ENCODE results near the gene SUCNR1.
"Not testable (repeated sequence)": the region's sequence is repeated elsewhere in the genome, so short reads cannot be mapped to it uniquely, and the experiment has no call there.

SUCNR1 gene

GRCh38 chr3:151841801-151842200 lies 31.6 kb upstream of the SUCNR1 start:
- no peak overlapping the region for H3K4me3 ChIP-seq (ENCODE audit: low read depth, low read length)
- no peak for DNase-seq (ENCODE audit: low read depth)
- TF ChIP-seq CTCF (IDR thresholded peaks at IDR 0.05; ENCODE audit: control insufficient read depth, extremely low read depth, insufficient read depth): no peak

GRCh38 chr3:151843275-151843674 lies 30.2 kb upstream of the SUCNR1 start:
- TF ChIP-seq CTCF (IDR thresholded peaks at IDR 0.05; ENCODE audit: control insufficient read depth, extremely low read depth, insufficient read depth): no peak
- no peak for DNase-seq (ENCODE audit: low read depth)

GRCh38 chr3:151845306-151845905 lies 28.0 kb upstream of the SUCNR1 start:
- no peak for DNase-seq (ENCODE audit: low read depth)
- no peak overlapping the region for H3K4me3 ChIP-seq (ENCODE audit: low read depth, low read length)
- TF ChIP-seq CTCF (IDR thresholded peaks at IDR 0.05; ENCODE audit: control insufficient read depth, extremely low read depth, insufficient read depth): no peak

More at GRCh38 chr3:151843275-151843674, 30.2 kb upstream of the SUCNR1 start:
- H3K4me3 ChIP-seq (ENCODE audit: low read depth, low read length): no peak overlapping the region

- H3K4me3 ChIP-seq (ENCODE audit: low read depth, low read length); DNase-seq (ENCODE audit: low read depth): not testable (repeated sequence)
Measured at GRCh38 chr3:151850065-151850464, 23.4 kb upstream of the SUCNR1 start.

GRCh38 chr3:151852074-151852811 lies 21.2 kb upstream of the SUCNR1 start:
- no peak for TF ChIP-seq CTCF (IDR thresholded peaks at IDR 0.05; ENCODE audit: control insufficient read depth, extremely low read depth, insufficient read depth)

GRCh38 chr3:151856118-151856517 lies 17.3 kb upstream of the SUCNR1 start:
- no peak for TF ChIP-seq CTCF (IDR thresholded peaks at IDR 0.05; ENCODE audit: control insufficient read depth, extremely low read depth, insufficient read depth)
- DNase-seq (ENCODE audit: low read depth): no peak
- H3K4me3 ChIP-seq (ENCODE audit: low read depth, low read length): no peak overlapping the region

More at GRCh38 chr3:151852074-151852811, 21.2 kb upstream of the SUCNR1 start:
- DNase-seq (ENCODE audit: low read depth): no peak
- H3K4me3 ChIP-seq (ENCODE audit: low read depth, low read length): no peak overlapping the region

GRCh38 chr3:151856641-151857040 lies 16.8 kb upstream of the SUCNR1 start:
- H3K4me3 ChIP-seq (ENCODE audit: low read depth, low read length): no peak overlapping the region
- no peak for TF ChIP-seq CTCF (IDR thresholded peaks at IDR 0.05; ENCODE audit: control insufficient read depth, extremely low read depth, insufficient read depth)
- DNase-seq (ENCODE audit: low read depth): no peak
